Neuron (in vitro differentiated cells): Measurements from ENCODE around the gene BICDL2.

Experiments
- H2AFZ ChIP-seq: one replicate; pipeline ENCODE4 v1.6.1; 2013; ENCODE audit warnings: low read depth, mild to moderate bottlenecking, inconsistent platforms, low read length, moderate library complexity
- H3K27me3 ChIP-seq: one replicate; pipeline ENCODE4 v1.6.1; 2013; ENCODE audit warnings: low read length; ENCODE audit not compliant: insufficient read depth
- H3K36me3 ChIP-seq: one replicate; pipeline ENCODE4 v1.6.1; 2013; ENCODE audit warnings: low read length; ENCODE audit not compliant: insufficient read depth
- H3K4me1 ChIP-seq: one replicate; pipeline ENCODE4 v1.6.1; 2013; ENCODE audit warnings: low read length; ENCODE audit not compliant: insufficient read depth
- H3K4me3 ChIP-seq: 2 replicates; pipeline ENCODE4 v1.5.1; 2013; ENCODE audit warnings: mild to moderate bottlenecking, low read length, moderate library complexity
- H3K9me3 ChIP-seq: one replicate; pipeline ENCODE4 v1.6.1; 2013; ENCODE audit warnings: low read length

The BICDL2 gene

GRCh38 chr16:2982402-2982801 is 54.3 kb downstream of the BICDL2 start:
- Histone ChIP-seq H2AFZ (no peak overlapping the region), H3K4me1 (peaks cover 20% of the 10 kb centered on the region), H3K4me3 (no peak overlapping the region), H3K9me3 (no peaks in the 10 kb centered on the region), H3K27me3 (peaks cover 23% of the 10 kb centered on the region), H3K36me3 (peaks cover 6% of the 10 kb centered on the region)

- H3K4me3 ChIP-seq = no peak overlapping the region
- H3K27me3 ChIP-seq = peaks cover 19% of the 10 kb centered on the region
- H2AFZ ChIP-seq = no peak overlapping the region
- H3K9me3 ChIP-seq = no peaks in the 10 kb centered on the region
- peaks cover 11% of the 10 kb centered on the region for H3K36me3 ChIP-seq
- H3K4me1 ChIP-seq = peaks cover 20% of the 10 kb centered on the region
These were observed 54.9 kb downstream of the BICDL2 start for GRCh38 chr16:2981899-2982250.

- Histone ChIP-seq H3K4me3 (peak overlapping the region; percentile 79), H2AFZ (no peak overlapping the region), H3K27me3 (peaks cover 14% of the 10 kb centered on the region), H3K36me3 (peaks cover 14% of the 10 kb centered on the region), H3K4me1 (peaks cover 20% of the 10 kb centered on the region), H3K9me3 (no peaks in the 10 kb centered on the region)
These were observed 55.4 kb downstream of the BICDL2 start for GRCh38 chr16:2981177-2981898.

- H3K36me3 ChIP-seq = peaks cover 22% of the 10 kb centered on the region
- peaks cover 6% of the 10 kb centered on the region for H3K27me3 ChIP-seq
- peak within 1 kb of the TSS; percentile 79 for H3K4me3 ChIP-seq
- peak within 1 kb of the TSS; percentile 59 for H2AFZ ChIP-seq
- no peaks in the 10 kb centered on the region for H3K9me3 ChIP-seq
- peaks cover 20% of the 10 kb centered on the region for H3K4me1 ChIP-seq
These were observed 56.2 kb downstream of the BICDL2 start, which contains the start of gene PKMYT1 for GRCh38 chr16:2980227-2981176. TSS of gene PKMYT1 (minus strand) at chr16:2980446. CDS start at chr16:2979657, 789 bp downstream.

- H2AFZ ChIP-seq = peak overlapping the region; percentile 59
- H3K9me3 ChIP-seq = no peaks in the 10 kb centered on the region
- peaks cover 29% of the 10 kb centered on the region for H3K36me3 ChIP-seq
- H3K27me3 ChIP-seq = peaks cover 2% of the 10 kb centered on the region
- peak overlapping the region; percentile 79 for H3K4me3 ChIP-seq
- peaks cover 20% of the 10 kb centered on the region for H3K4me1 ChIP-seq
These were observed 57.0 kb downstream of the BICDL2 start for GRCh38 chr16:2979669-2980226.
